ENCODE results near the gene S100A7. TPM values are rescaled to one million over a fixed set of nuclear protein-coding genes. Genes with fewer than 3 reads are reported as not detected.

Gene S100A7
- total RNA-seq, 2 donors from 2014 or later = not detected

DNA sequence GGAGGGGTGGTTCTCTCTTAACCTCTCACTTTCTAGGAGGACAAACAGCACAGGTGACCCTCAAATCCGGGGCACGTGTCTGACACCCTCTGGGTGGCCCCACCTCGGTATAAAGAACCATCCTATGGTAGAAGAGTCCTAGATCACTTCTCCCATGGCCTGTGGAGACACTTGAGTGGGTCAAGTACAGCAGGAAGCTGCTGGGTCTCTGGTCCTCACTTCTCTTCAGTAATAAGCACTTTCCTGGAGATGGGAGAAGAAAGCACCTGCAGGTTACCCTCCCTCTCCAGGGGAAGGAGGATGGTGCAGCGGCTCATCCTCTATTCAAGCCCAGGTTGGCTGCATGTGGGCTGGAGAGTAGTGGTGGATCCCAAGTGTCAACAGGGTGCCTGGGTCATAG is 17.0 kb downstream of the S100A7 start:
- no peaks in the 10 kb centered on the region for H3K9me3 Mint-ChIP-seq
- ATAC-seq (no peak), DNase-seq (ENCODE audit: low spot score in 2 of 2) (no peak)
- H3K27ac Mint-ChIP-seq = no peak overlapping the region
- H3K36me3 Mint-ChIP-seq = no peaks in the 10 kb centered on the region

DNA sequence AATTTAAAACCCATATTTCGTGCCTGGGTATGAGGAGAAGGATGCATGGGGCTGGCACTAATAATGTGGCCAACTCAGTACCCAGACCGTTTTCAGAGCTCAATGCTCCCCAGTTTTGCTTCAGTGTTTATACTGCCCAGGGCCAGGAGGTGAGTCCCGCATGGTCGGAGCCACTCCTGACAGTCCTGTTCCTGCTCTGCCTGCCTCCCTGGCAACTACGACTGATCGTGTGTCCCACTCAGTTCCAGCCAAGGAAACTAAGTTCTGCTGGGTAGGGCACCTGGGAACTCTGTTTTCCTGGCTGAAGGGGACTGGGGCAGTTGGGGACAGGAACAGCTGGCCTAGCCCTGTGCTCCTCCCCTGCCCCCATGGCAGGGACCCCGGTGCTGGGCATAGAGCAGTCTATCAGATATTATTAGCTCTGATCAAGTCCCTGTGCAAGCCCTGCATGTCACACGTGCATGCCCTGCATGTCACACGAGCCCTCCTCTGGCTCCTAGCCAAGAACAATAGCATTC is 19.2 kb downstream of the S100A7 start:
- H3K27ac Mint-ChIP-seq = no peak overlapping the region
- ATAC-seq = no peak

DNA sequence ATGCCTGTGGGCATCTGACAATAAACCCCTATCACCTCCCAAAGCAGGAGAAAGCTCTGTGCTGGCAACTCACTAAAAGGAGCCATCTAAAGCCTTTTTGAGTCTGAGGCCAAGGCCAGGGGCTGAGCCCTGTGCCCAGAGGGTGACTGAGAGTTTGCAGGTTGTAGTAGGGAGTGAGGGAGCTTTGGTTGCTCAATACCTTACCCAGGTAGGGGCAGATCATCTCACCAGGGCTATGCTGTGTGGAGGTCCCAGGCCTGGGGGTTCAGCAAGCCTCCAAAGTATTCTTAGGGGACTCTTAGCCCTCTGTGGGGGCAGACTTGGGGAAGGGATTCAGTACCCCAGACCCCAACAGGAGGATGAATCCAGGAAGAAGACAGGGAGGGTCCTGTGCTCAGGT is 21.2 kb downstream of the S100A7 start:
- ATAC-seq (no peak), DNase-seq (ENCODE audit: low spot score in 2 of 2) (no peak)
- H3K27ac Mint-ChIP-seq = peak overlapping the region in 1 of 2 donors; percentile 9
- H3K36me3 Mint-ChIP-seq = no peaks in the 10 kb centered on the region
- H3K9me3 Mint-ChIP-seq = no peaks in the 10 kb centered on the region

More for the DNA sequence above, 19.2 kb downstream of the S100A7 start:
- no peaks in the 10 kb centered on the region for H3K9me3 Mint-ChIP-seq
- no peak for DNase-seq (ENCODE audit: low spot score in 2 of 2)
- no peaks in the 10 kb centered on the region for H3K36me3 Mint-ChIP-seq

DNA sequence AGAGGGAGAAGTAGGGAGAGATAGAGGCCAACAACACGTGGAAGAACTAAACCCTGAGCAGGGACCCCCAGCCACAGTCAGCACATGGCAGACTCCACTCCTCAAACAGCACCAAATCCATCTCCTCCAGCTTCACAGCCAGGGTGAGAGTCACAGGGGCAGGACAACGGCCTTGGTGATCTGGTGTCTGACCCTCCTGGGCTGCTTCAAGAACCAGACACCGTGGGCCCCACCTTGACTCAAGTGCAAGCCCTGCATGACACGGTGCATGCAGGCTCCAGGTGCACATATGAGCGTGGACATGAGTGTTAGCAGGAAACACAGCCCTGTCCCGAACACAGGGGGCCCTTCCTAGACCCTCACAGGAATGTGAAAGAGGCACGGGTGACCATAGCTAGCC is 21.9 kb downstream of the S100A7 start:
- Mint-ChIP-seq H3K9me3 (no peaks in the 10 kb centered on the region), H3K36me3 (no peaks in the 10 kb centered on the region), H3K27ac (no peak overlapping the region)
- DNase-seq (ENCODE audit: low spot score in 2 of 2) (no peak), ATAC-seq (no peak)

DNA sequence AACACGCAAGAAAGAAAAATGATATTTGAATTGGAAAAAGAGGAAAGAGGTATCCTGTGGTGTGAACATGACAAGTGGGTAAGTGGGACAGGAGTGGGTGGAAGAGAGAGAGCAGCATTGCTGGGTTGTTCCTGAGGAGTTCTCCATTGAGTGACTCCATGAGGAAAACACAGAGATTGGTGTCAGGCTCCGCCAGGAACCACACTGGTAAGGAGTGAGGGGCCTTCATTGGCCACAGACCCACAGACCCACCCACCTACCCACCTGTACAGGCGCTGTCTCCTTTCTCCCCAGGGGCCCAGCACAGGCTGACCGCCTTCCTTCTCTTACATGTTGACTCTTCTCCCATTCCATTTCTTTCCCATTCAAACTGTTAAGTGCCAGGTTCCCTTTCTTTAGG is 23.2 kb downstream of the S100A7 start:
- H3K9me3 Mint-ChIP-seq = no peaks in the 10 kb centered on the region
- H3K36me3 Mint-ChIP-seq = no peaks in the 10 kb centered on the region
- DNase-seq (ENCODE audit: low spot score in 2 of 2) (no peak), ATAC-seq (no peak)
- no peak overlapping the region for H3K27ac Mint-ChIP-seq

DNA sequence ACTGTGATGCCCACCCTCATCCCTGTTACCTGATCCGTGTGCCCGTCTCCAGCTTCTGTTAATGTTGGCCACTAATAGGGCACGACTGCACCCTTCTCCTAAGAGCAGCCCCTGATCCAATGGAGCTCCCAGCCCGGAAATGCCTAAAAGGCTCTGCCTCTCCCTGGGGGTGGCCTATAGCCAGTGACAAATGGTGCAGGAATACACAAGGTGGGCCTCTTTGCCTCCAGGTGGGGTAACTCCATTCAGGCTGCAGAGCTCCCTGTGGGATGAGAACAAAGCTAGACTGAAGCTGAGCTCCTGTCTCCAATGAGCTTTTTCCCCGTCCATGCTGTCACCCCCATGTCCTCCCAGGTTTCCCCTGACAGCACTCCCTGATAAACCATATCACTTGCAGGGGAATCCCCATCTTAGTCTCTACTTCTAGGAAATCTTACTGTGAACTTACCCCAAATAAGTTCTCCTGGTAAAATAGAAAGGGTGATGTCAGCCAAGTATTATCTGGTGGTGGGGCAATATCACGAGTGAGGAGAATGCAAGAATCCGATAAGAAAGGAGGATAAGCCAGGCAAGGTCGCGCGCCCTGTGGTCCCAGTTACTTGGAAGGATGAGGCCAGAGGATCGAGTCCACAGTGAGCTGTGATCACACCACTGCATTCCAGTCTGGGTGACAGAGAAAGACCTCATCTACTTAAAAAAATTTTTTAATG is 25.6 kb downstream of the S100A7 start:
- DNase-seq (ENCODE audit: low spot score in 2 of 2) (no peak), ATAC-seq (no peak)
- H3K27ac Mint-ChIP-seq = no peak overlapping the region
- no peaks in the 10 kb centered on the region for H3K36me3 Mint-ChIP-seq
- no peaks in the 10 kb centered on the region for H3K9me3 Mint-ChIP-seq

DNA sequence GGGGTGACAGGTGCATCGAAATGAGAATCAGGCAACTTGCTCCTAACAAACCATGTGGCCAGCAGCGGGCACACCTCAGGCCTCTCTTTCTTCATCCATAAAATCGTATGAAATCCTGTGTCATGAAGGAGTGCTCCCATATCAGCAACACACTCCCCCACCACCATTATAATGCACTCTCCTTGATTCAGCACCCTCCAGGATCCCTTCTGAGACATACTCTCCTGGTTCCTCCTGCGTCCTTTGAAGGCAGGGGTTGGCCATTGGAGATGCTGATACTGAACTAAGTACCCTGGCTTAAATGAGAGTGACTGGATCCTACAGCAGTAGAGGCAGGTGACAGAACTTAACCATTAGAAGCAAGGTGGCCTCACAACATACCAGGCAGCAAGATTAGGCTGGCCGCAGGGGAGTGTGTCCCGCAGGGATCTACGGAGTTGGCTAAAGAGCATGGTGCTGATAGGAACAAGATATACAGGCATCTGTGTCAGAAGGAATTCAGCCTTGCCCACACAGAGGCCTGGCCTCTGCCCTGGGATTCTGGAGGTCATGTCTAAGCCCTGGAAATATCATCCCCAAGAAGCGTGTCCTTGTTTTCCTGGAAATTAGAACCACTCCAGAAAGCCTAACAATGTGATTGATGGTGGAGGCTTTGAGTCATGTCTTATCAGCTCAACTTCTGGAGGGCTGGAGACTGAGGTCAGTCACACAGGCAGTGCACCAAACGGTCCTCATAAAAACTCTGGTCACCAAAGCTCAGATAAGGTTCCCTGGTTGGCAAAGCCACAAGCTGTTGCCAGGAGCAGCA is 27.4 kb downstream of the S100A7 start:
- no peak for ATAC-seq
- DNase-seq (ENCODE audit: low spot score in 2 of 2) = no peak
- H3K36me3 Mint-ChIP-seq = no peaks in the 10 kb centered on the region
- no peaks in the 10 kb centered on the region for H3K9me3 Mint-ChIP-seq
- H3K27ac Mint-ChIP-seq = no peak overlapping the region

DNA sequence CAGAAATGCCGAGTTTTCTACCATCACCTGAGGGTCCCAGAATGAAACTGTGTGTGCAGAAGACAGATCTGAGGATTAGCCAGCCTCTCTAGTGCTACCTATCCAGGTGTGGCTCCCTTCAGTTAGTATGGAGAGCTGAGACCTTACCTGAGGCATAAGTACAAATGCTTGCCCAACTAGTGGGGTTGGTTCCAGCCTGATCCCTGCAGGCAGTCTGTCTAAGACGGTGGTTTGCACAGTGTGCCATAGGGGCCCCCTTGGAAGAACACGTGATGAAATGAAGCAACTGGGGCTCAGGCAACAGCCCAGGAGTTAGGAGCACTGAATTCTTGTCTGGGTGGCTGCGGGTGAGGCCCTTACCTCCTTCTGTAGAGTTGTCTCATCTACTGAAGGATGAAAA is 28.5 kb downstream of the S100A7 start:
- Mint-ChIP-seq H3K36me3 (no peaks in the 10 kb centered on the region), H3K27ac (no peak overlapping the region), H3K9me3 (no peaks in the 10 kb centered on the region)
- ATAC-seq (no peak), DNase-seq (ENCODE audit: low spot score in 2 of 2) (no peak)

DNA sequence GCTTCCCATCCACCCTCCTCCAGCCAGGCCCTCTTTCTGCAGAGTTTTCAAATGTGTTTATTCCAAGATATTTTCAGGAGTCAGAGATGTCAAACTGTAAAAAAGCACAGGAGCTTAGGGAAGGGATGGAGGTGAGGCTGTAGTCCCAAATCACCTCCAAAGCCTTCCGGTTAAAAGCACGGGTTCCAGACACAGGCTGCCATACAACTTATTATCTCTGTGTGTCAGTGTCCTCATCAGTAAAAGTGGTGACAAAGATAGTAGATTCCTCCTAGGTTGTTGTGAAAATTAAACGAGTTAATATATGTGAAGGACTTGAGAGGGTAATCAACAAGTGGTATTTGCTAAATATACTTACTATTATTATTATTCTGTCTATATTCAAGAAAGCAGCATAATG is 29.0 kb downstream of the S100A7 start:
- no peaks in the 10 kb centered on the region for H3K36me3 Mint-ChIP-seq
- H3K27ac Mint-ChIP-seq = no peak overlapping the region
- ATAC-seq (no peak), DNase-seq (ENCODE audit: low spot score in 2 of 2) (no peak)
- no peaks in the 10 kb centered on the region for H3K9me3 Mint-ChIP-seq

DNA sequence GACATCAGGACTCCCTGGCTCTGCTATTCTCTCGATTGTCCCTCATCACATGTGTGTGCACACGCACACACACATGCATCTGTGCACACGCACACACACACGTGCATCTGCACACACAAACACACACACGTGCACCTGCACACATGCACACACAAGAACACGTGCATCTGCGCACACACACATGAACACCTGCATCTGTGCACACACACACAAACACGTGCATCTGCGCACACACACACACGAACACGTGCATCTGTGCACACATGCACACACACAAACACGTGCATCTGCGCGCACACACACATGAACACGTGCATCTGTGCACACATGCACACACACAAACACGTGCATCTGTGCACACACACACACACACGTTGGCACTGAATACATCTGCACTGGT is 29.4 kb downstream of the S100A7 start:
- no peaks in the 10 kb centered on the region for H3K9me3 Mint-ChIP-seq
- no peak for DNase-seq (ENCODE audit: low spot score in 2 of 2)
- H3K27ac Mint-ChIP-seq = no peak overlapping the region
- H3K36me3 Mint-ChIP-seq = no peaks in the 10 kb centered on the region
- ATAC-seq = no peak

DNA sequence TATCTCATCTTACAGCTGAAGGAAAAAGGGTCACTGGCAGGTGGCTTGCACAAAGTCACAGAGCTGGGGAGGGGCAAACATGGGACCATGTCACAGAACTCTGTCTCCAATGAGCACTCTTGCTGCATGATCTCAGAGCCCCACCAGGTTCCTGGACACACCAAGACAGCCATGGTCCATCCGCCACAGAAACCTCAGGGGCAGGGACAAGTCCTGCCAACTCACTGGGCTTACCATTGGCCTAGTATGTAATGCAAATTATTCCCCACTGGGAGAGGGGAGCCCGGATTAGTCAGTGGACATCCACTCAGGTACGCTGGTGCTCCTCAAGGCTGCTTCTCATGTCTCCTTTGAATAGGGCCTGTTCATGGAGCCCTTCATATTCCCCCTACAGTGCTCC is 29.9 kb downstream of the S100A7 start:
- ATAC-seq (no peak), DNase-seq (ENCODE audit: low spot score in 2 of 2) (no peak)
- no peak overlapping the region for H3K27ac Mint-ChIP-seq
- no peaks in the 10 kb centered on the region for H3K9me3 Mint-ChIP-seq
- no peaks in the 10 kb centered on the region for H3K36me3 Mint-ChIP-seq

DNA sequence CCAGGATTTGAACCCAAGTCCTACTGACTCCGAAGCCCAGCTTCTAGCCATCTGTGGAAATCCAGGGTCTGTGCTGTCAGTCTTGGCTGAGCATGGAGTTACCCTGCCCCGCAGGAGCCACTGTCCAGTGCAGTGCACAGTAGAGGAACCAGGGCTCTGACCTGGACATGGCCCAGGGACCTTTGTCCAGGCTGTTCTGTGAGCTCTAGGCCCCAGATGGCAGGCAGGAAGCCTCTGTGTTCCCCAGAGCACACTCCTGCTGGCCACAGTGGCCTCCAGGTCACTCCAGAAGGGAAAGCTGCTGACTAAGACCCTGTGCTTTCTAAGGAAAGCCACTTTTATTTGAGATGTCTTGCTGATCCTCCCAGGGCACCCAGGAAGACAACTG is 30.3 kb downstream of the S100A7 start:
- DNase-seq (ENCODE audit: low spot score in 2 of 2) (no peak), ATAC-seq (no peak)
- Mint-ChIP-seq H3K9me3 (no peaks in the 10 kb centered on the region), H3K36me3 (no peaks in the 10 kb centered on the region), H3K27ac (no peak overlapping the region)

DNA sequence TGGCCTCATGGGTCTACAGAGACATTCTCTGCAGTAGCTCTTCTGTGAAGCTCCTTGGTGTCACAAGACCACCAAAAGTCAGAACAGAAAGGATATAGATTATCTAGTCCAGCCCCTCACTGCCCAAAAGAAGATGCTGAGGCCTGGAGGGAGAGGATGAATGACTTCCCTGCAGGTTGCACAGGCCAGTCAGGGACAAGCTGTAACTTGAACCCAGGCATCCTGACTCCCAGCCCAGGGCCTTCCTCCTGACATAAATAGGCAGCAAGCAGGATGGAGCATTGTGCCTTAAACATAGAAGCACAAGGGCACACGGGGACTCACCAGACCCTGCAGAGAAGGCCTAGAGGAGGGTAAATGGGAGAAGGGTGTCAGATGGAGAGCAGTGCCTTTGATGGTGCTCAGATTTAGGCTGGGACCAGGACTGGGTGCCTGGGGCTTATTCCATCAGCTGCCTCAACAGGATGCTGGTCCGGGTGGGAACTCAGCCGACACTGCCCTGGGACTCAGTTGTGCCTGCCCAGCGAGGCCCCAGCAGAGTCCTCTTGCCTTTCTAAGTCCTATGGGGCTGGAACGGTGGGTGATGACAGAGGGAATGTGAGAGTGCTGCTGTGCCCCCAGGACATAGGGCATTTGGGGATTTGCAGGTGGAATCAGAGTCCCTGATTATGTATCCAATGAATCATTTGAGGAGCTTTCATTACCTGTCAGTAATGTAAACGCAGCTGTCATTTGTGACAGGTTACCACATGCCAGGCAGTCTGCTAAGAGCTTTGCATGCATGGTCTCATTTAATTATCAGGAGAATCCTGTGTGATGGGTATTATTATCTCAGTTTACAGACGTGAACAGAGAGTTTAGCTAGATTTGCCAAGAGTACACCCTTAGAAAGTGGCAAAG is 30.9 kb downstream of the S100A7 start:
- no peak for ATAC-seq
- DNase-seq (ENCODE audit: low spot score in 2 of 2) = no peak
- H3K36me3 Mint-ChIP-seq = no peaks in the 10 kb centered on the region
- H3K27ac Mint-ChIP-seq = no peak overlapping the region
- no peaks in the 10 kb centered on the region for H3K9me3 Mint-ChIP-seq

DNA sequence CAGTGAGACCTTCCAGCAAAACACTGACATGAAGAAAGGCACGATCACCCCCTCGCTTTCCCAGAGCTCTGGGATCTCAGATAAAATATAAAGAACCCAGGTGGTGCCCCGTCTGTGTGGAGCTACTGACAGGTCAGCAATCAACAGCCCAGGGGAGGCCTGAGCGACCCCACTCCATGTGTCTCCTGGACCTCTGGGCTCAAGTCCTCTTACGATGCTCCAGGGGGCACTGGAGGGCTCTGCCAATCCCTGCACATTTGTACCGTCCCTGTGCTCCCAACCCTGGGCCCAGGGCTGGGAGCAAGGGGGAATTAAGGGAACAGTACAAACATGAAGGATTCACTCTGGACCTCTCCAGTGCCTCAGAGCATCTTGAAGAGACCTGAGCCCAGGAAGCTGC is 31.7 kb downstream of the S100A7 start:
- ATAC-seq (no peak), DNase-seq (ENCODE audit: low spot score in 2 of 2) (no peak)
- Mint-ChIP-seq H3K27ac (no peak overlapping the region), H3K9me3 (no peaks in the 10 kb centered on the region), H3K36me3 (no peaks in the 10 kb centered on the region)

DNA sequence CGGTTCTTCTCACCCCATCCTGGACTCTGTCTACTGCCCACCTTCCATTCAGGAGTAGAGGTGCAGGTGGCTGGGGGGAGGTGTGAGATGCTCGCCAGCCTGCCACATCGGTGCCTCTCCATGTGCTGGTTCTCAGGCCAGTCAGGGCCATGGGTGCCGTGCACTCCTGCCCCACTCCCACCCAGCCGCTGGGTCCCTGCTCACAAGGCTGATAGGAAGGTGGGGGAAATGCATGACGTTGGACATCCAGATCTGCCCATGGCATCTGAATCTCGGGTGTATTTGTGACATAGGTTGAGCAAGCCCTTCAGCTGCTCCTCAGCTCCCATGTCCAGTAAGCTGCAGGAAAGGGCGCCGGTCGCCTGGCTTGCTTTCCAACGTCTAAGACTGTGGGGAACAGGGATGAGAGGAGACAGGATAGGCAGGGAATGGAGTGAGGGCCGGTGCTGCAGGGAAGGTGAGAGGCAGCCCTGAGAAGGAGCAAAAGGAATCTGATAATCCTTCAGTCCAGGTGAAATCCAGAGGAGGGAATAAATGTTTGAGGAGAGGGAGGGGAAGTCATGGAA is 32.3 kb downstream of the S100A7 start:
- no peak overlapping the region for H3K27ac Mint-ChIP-seq
- no peaks in the 10 kb centered on the region for H3K36me3 Mint-ChIP-seq
- no peak for DNase-seq (ENCODE audit: low spot score in 2 of 2)
- H3K9me3 Mint-ChIP-seq = no peaks in the 10 kb centered on the region
- no peak for ATAC-seq

DNA sequence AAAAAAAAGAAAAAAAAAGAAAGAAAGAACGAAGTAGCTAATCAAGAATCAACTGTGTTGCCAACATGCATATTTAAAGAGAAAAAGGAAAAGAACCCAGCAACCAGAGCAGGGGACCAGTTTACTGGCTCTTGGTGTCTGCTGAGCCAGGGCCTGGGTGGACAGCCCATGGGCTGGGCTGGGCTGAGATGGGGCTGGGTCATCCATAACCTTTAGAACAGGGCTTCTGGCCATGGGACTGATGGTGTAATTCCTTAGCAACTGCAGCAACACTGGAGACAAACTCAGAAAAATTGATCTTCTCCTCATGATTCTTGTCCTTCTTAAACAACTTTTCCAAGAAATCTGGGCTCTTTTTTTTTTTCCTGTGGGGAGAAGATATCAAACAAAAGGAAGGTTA is 33.6 kb downstream of the S100A7 start:
- ATAC-seq = no peak
- H3K36me3 Mint-ChIP-seq = no peaks in the 10 kb centered on the region
- no peak for DNase-seq (ENCODE audit: low spot score in 2 of 2)
- no peak overlapping the region for H3K27ac Mint-ChIP-seq
- H3K9me3 Mint-ChIP-seq = no peaks in the 10 kb centered on the region
